Endothelial cell (in vitro differentiated cells): ENCODE data around the gene ARMH4. TPM values are rescaled to one million over a fixed set of nuclear protein-coding genes. Genes with fewer than 3 reads are reported as not detected.

Experiments
- DNase-seq: peaks from one replicate; pipeline ENCODE4 v3.0.0; 2021; ENCODE audit warnings: low spot score
- H3K27ac Mint-ChIP-seq: one replicate; pipeline ENCODE4 v1.8.0; 2021; ENCODE audit warnings: mixed read lengths, inconsistent platforms; ENCODE audit not compliant: unreplicated experiment
- H3K27me3 Mint-ChIP-seq: one replicate; pipeline ENCODE4 v1.8.0; 2021; ENCODE audit warnings: mild to moderate bottlenecking, moderate library complexity, mixed read lengths, inconsistent platforms; ENCODE audit not compliant: unreplicated experiment
- H3K36me3 Mint-ChIP-seq: one replicate; pipeline ENCODE4 v1.8.0; 2021; ENCODE audit warnings: mild to moderate bottlenecking, low read depth, mixed read lengths, inconsistent platforms; ENCODE audit not compliant: unreplicated experiment
- H3K4me1 Mint-ChIP-seq: one replicate; pipeline ENCODE4 v1.8.0; 2021; ENCODE audit warnings: mild to moderate bottlenecking, mixed read lengths, inconsistent platforms; ENCODE audit not compliant: unreplicated experiment
- H3K4me3 Mint-ChIP-seq: one replicate; pipeline ENCODE4 v1.8.0; 2021; ENCODE audit warnings: mild to moderate bottlenecking, mixed read lengths, inconsistent platforms; ENCODE audit not compliant: unreplicated experiment
- H3K9me3 Mint-ChIP-seq: one replicate; pipeline ENCODE4 v1.8.0; 2021; ENCODE audit warnings: mixed read lengths, inconsistent platforms; ENCODE audit not compliant: unreplicated experiment
- total RNA-seq: library from RNA; stranded (reverse); fragmentation: NEBNext Ultra II Directional; extraction: Animal tissue kit (Norgen Biotek cat#: 25700); gene quantifications from one replicate; pipeline ENCODE4 v1.2.1, GENCODE V29; 2021; ENCODE audit not compliant: unreplicated experiment
- TF ChIP-seq, protein P1 (sequence below): fragments of 200-600 bp; sonication (generic); IDR thresholded peaks from one replicate; pipeline ENCODE4 v1.5.0; 2021; ENCODE audit warnings: antibody characterized with exemption; ENCODE audit not compliant: unreplicated experiment

ARMH4 gene
- total RNA-seq, 1 donor from 2014 or later: 10.5 TPM

DNA sequence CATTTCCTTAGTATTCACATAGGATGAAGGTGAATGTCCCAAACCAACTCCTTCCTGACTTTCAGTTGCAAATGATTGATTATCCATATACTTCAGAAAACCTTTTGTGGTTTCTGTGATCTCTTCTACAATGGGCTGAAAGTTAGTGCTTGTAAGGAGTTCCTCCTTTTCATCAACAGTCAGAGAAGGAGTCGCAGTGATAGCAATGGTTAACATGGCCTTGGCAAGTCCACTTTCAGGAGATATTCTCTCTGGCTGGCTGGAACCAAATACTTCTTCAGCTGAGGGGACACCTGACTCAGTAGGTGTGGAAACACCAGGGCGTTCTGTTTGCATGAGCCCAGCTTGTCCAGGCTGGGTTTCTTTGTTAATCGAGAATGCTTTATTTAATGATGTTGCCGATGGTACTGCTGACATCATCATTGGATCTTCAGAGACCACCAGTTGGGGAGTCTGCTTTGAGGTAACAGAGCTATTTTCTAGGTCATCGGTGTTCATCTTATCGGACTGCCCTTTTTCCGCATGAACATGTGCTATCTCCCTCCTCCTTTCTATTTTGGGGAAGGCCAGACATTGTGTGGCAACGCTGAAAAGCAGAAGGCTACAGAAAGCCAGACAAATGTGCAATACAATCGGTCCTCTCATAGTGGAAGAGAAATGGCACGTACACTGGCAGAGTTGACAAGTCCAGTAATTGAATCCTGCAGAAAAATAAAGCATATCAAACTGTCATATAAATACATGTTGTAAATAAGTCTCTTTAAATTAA is 13.1 kb downstream of the ARMH4 start:
- DNase-seq: no peak
- H3K27ac Mint-ChIP-seq: no peak overlapping the region
- no peak overlapping the region for H3K4me3 Mint-ChIP-seq
- H3K27me3 Mint-ChIP-seq: no peaks in the 10 kb centered on the region
- H3K36me3 Mint-ChIP-seq: no peaks in the 10 kb centered on the region
- H3K9me3 Mint-ChIP-seq: no peaks in the 10 kb centered on the region
- TF ChIP-seq, protein P1, sequence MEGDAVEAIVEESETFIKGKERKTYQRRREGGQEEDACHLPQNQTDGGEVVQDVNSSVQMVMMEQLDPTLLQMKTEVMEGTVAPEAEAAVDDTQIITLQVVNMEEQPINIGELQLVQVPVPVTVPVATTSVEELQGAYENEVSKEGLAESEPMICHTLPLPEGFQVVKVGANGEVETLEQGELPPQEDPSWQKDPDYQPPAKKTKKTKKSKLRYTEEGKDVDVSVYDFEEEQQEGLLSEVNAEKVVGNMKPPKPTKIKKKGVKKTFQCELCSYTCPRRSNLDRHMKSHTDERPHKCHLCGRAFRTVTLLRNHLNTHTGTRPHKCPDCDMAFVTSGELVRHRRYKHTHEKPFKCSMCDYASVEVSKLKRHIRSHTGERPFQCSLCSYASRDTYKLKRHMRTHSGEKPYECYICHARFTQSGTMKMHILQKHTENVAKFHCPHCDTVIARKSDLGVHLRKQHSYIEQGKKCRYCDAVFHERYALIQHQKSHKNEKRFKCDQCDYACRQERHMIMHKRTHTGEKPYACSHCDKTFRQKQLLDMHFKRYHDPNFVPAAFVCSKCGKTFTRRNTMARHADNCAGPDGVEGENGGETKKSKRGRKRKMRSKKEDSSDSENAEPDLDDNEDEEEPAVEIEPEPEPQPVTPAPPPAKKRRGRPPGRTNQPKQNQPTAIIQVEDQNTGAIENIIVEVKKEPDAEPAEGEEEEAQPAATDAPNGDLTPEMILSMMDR: no peak
- no peaks in the 10 kb centered on the region for H3K4me1 Mint-ChIP-seq

DNA sequence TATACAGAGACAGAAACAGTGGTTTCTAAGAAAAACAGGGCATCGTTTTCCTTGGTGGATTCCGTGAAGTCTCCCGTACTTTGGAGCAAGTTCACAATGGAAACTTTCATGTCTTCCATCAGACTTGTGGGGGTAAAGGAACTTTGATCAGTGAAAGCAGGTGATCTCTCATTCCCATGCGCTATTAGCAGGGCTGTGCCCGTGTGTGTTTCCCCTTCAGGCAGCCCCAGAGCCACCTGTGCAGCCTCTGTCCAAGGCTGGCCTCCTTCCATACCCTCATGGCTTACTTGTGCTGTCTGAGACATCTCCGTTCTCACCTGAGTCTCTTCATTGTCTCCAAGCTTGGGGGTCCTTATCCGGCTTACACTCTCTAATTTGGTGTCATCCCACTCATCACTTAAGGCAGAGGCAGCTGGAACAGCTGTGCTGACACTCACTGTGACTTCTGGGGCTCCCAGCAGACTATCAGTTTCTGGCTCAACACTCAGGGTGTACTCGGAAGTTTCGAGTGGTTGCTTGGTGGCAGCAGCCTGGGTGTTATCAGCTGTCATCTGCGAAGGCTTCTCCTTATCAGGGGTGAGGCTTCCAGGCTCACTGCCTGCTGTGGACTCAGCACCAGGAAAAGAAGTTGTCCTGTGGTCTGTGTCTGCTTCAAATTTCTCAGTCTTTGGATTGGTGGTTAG is 13.8 kb downstream of the ARMH4 start:
- Mint-ChIP-seq H3K27ac (no peak overlapping the region), H3K27me3 (peaks cover 2% of the 10 kb centered on the region), H3K4me1 (no peaks in the 10 kb centered on the region), H3K9me3 (no peaks in the 10 kb centered on the region), H3K4me3 (no peak overlapping the region), H3K36me3 (no peaks in the 10 kb centered on the region)
- DNase-seq: no peak
- TF ChIP-seq, protein P1: no peak

DNA sequence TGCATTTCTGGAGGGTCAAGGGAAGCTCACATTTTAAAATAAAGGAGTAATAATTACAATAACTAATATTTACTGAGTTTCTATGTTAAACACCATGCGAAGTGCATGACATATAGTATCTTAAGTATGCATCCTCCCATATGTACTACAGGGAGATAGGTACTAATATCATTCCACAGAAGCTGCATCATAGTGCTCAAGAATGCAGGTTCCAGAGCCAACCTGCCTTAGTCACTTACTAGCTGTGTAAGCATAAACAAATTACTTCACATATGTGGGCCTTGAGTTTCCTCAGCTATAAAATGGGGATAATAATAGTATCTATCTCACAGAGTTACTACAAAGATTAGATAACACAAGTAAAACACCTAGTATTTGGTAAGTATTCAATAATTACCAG is 18.3 kb downstream of the ARMH4 start:
- DNase-seq: no peak
- Mint-ChIP-seq H3K4me1 (peaks cover 6% of the 10 kb centered on the region), H3K9me3 (no peaks in the 10 kb centered on the region), H3K36me3 (no peaks in the 10 kb centered on the region), H3K27ac (no peak overlapping the region), H3K4me3 (no peak overlapping the region), H3K27me3 (peaks cover 2% of the 10 kb centered on the region)
- TF ChIP-seq, protein P1: no peak

DNA sequence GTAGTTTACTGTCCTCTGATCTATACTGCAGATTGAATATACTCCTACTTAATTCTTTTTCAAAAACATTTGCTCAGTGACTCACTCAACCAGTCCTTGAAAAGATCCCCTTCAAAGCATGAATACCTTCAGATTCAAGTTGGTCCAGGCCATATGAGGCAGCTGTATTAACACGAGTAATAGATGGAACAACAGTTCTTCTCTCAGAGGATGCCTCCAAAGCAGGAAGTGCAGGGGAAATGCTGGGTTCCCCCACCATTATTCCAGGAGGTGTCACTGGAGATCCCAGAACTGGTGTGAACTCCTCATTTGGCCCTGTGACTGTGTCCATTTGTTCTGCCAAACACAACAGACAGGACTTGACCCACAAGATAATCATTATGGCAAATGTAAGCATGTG is 20.6 kb downstream of the ARMH4 start:
- Mint-ChIP-seq H3K9me3 (no peaks in the 10 kb centered on the region), H3K27me3 (peaks cover 3% of the 10 kb centered on the region), H3K36me3 (no peaks in the 10 kb centered on the region), H3K4me1 (peaks cover 6% of the 10 kb centered on the region), H3K4me3 (no peak overlapping the region), H3K27ac (no peak overlapping the region)
- no peak for DNase-seq
- TF ChIP-seq, protein P1: no peak
